ENCODE results near the gene CLINT1.
"Not testable (repeated sequence)": the region's sequence is repeated elsewhere in the genome, so short reads cannot be mapped to it uniquely, and the experiment has no call there.

The CLINT1 gene

GRCh38 chr5:157864067-157864466 is 5.1 kb upstream of the CLINT1 start:
- no peak for TF ChIP-seq CTCF (IDR thresholded peaks at IDR 0.05; ENCODE audit: control insufficient read depth, extremely low read depth, insufficient read depth)
- no peak overlapping the region for H3K4me3 ChIP-seq (ENCODE audit: low read depth, low read length)
- no peak for DNase-seq (ENCODE audit: low read depth)

- H3K4me3 ChIP-seq (ENCODE audit: low read depth, low read length): no peak overlapping the region
- no peak for TF ChIP-seq CTCF (IDR thresholded peaks at IDR 0.05; ENCODE audit: control insufficient read depth, extremely low read depth, insufficient read depth)
- DNase-seq (ENCODE audit: low read depth): no peak
Measured at GRCh38 chr5:157862183-157862851, 3.4 kb upstream of the CLINT1 start.

- no peak for DNase-seq (ENCODE audit: low read depth)
- H3K4me3 ChIP-seq (ENCODE audit: low read depth, low read length): no peak overlapping the region
- no peak for TF ChIP-seq CTCF (IDR thresholded peaks at IDR 0.05; ENCODE audit: control insufficient read depth, extremely low read depth, insufficient read depth)
Measured at GRCh38 chr5:157860898-157861890, 2.2 kb upstream of the CLINT1 start.

- H3K4me3 ChIP-seq (ENCODE audit: low read depth, low read length): peak overlapping the region; percentile 82
- no peak for TF ChIP-seq CTCF (IDR thresholded peaks at IDR 0.05; ENCODE audit: control insufficient read depth, extremely low read depth, insufficient read depth)
- no peak for DNase-seq (ENCODE audit: low read depth)
Measured at GRCh38 chr5:157859227-157859575, 256 bp upstream of the CLINT1 start.

GRCh38 chr5:157857816-157858526 is 974 bp downstream of the CLINT1 start:
- TF ChIP-seq CTCF (IDR thresholded peaks at IDR 0.05; ENCODE audit: control insufficient read depth, extremely low read depth, insufficient read depth): no peak
- H3K4me3 ChIP-seq (ENCODE audit: low read depth, low read length): peak overlapping the region; percentile 82
- no peak for DNase-seq (ENCODE audit: low read depth)

GRCh38 chr5:157855404-157855994 is 3.4 kb downstream of the CLINT1 start:
- H3K4me3 ChIP-seq (ENCODE audit: low read depth, low read length): no peak overlapping the region
- no peak for DNase-seq (ENCODE audit: low read depth)
- TF ChIP-seq CTCF (IDR thresholded peaks at IDR 0.05; ENCODE audit: control insufficient read depth, extremely low read depth, insufficient read depth): peak; percentile 64

GRCh38 chr5:157853365-157853764 is 5.6 kb downstream of the CLINT1 start:
- not testable (repeated sequence) for DNase-seq (ENCODE audit: low read depth); H3K4me3 ChIP-seq (ENCODE audit: low read depth, low read length)
